ENCODE measurements around the gene ST6GAL1. TPM values are rescaled to one million over a fixed set of nuclear protein-coding genes. Genes with fewer than 3 reads are reported as not detected.

Gene ST6GAL1
- total and polyA plus RNA-seq, 12 donors: 7.2 to 95.0 (median 55.4) TPM

DNA sequence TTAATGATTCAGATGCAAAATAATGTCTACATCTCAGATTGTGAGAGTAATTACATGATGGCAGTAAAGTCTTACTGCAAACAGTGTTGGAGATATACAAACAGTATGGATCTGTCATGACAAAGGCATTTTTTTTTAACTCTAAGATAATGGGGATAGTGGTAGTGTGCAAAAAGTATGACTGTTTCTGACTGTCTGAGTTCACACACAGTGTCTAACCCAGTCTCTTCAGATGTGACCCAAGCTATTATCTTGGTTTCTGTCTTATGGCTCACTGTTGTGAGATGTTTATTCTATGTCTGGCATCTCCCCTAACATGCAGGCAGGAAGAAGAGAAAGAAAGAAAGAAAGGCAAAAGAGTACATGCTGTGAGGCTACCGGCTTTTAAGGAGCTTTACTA is 191.9 kb downstream of the ST6GAL1 start:
- 91 to 98% (median 92%) methylated on average over 1 of the region's 1 CpG for WGBS, 4 donors
- H3K36me3 ChIP-seq (replicated peaks in 1 of 2): no peaks in the 10 kb centered on the region
- intact Hi-C loops (cut with DNase I): no loop called here
- TF ChIP-seq, protein P1, sequence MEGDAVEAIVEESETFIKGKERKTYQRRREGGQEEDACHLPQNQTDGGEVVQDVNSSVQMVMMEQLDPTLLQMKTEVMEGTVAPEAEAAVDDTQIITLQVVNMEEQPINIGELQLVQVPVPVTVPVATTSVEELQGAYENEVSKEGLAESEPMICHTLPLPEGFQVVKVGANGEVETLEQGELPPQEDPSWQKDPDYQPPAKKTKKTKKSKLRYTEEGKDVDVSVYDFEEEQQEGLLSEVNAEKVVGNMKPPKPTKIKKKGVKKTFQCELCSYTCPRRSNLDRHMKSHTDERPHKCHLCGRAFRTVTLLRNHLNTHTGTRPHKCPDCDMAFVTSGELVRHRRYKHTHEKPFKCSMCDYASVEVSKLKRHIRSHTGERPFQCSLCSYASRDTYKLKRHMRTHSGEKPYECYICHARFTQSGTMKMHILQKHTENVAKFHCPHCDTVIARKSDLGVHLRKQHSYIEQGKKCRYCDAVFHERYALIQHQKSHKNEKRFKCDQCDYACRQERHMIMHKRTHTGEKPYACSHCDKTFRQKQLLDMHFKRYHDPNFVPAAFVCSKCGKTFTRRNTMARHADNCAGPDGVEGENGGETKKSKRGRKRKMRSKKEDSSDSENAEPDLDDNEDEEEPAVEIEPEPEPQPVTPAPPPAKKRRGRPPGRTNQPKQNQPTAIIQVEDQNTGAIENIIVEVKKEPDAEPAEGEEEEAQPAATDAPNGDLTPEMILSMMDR (IDR thresholded peaks at IDR 0.05): no peak
- TF ChIP-seq POLR2A (IDR thresholded peaks at IDR 0.05): no peak
- no peak for DNase-seq
- H3K27ac ChIP-seq: no peak overlapping the region
- H3K27me3 ChIP-seq: no peaks in the 10 kb centered on the region
- H3K4me1 ChIP-seq (replicated peaks in 1 of 2): no peaks in the 10 kb centered on the region
- no peaks in the 10 kb centered on the region for H3K9me3 ChIP-seq (replicated peaks in 1 of 3)
- H3K4me3 ChIP-seq: no peak overlapping the region

DNA sequence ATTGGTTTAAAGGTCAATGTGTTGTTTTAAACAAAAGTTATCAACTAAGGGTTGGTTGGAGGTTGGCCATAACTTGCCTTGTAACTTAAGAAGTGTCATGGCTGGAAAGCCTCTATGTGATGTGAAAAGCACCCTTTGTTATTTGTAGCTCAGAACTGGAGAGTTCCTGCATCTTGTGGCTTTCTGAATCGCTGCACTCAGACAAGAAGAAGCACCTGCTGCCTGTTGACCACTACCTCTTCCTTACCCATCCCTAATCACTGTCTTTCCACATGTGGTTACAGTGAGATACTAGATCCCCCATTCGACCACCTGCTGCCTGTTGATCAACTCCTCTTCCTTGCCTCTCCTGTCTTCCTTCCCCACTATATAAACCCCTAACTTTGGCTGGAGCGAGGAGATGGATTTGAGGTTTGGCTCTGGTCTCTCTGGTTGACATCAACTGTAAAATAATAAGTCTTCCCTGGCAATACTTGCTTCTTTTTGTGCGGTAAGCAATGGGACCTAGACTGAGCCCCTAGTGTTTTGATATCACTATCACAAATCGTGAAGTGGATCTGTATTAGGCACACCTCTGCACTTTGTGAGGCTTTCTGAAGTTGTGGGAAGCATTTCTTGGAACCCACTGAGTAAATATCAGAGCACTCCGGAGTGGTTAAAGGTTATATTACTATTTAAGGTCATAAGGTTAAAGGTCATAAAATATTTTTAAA is 195.1 kb downstream of the ST6GAL1 start:
- Histone ChIP-seq H3K9me3 (replicated peaks in 1 of 3) (no peaks in the 10 kb centered on the region), H3K36me3 (replicated peaks in 1 of 2) (no peaks in the 10 kb centered on the region), H3K4me1 (replicated peaks in 1 of 2) (no peaks in the 10 kb centered on the region), H3K27me3 (no peaks in the 10 kb centered on the region), H3K27ac (no peak overlapping the region), H3K4me3 (no peak overlapping the region)
- intact Hi-C loops (cut with DNase I): no loop called here
- 76 to 86% (median 82%) methylated on average over 6 of the region's 6 CpGs for WGBS, 4 donors
- DNase-seq: no peak
- TF ChIP-seq, protein P1 (IDR thresholded peaks at IDR 0.05): no peak
- TF ChIP-seq POLR2A (IDR thresholded peaks at IDR 0.05): no peak

Other genes starting within 250 kb of the ST6GAL1 start
- gene KNG1, start 213.2 kb upstream of the ST6GAL1 start, total RNA-seq: under 1 TPM in 3 of 9 donors, not detected in 6; 0.16 to 0.32 (median 0.19) TPM
- gene KNG1, start 213.2 kb upstream of the ST6GAL1 start, polyA plus RNA-seq: under 1 TPM in 1 of 3 donors, not detected in 2; 0.38 TPM
- 100 to 1,000 TPM; 221 to 791 (median 514) TPM for gene EIF4A2, start 146.9 kb upstream of the ST6GAL1 start, total RNA-seq
- gene EIF4A2, start 146.9 kb upstream of the ST6GAL1 start, polyA plus RNA-seq: 100 to 1,000 TPM; 506 to 547 (median 520) TPM
- 10 to 100 TPM in 3 of 9 donors, 1 to 10 TPM in 6; 5.3 to 30.6 (median 8.9) TPM for gene RFC4, start 124.0 kb upstream of the ST6GAL1 start, total RNA-seq
- 10 to 100 TPM in 2 of 3 donors, 1 to 10 TPM in 1; 9.0 to 13.1 (median 12.1) TPM for gene RFC4, start 124.0 kb upstream of the ST6GAL1 start, polyA plus RNA-seq
- 10 to 100 TPM in 1 of 9 donors, 1 to 10 TPM in 5, under 1 TPM in 2, not detected in 1; 0.18 to 10.4 (median 2.5) TPM for gene ADIPOQ, start 87.8 kb upstream of the ST6GAL1 start, total RNA-seq
- gene ADIPOQ, start 87.8 kb upstream of the ST6GAL1 start, polyA plus RNA-seq: 10 to 100 TPM in 1 of 3 donors, under 1 TPM in 2; 0.71 to 18.0 (median 0.97) TPM
- gene RPL39L, start 209.0 kb downstream of the ST6GAL1 start, total RNA-seq: 10 to 100 TPM in 1 of 9 donors, 1 to 10 TPM in 8; 1.5 to 17.9 (median 2.7) TPM
- gene RPL39L, start 209.0 kb downstream of the ST6GAL1 start, polyA plus RNA-seq: 1 to 10 TPM; 1.8 to 3.6 (median 3.4) TPM